Common myeloid progenitor, CD34-positive (primary cell): ENCODE measurements around the gene FLRT2. TPM values are rescaled to one million over a fixed set of nuclear protein-coding genes. Genes with fewer than 3 reads are reported as not detected.

Source experiments
- CTCF ChIA-PET: fragments of 350-600 bp; sonication (Branson Sonifier 250); formaldehyde crosslinking; loops from one replicate; lab custom pipeline; 2021; ENCODE audit warnings: antibody characterized with exemption; lab: Charles Lee
- POLR2A ChIA-PET: fragments of 350-600 bp; sonication (Branson Sonifier 250); formaldehyde crosslinking; loops from one replicate; lab custom pipeline; 2021; ENCODE audit warnings: antibody characterized with exemption; lab: Charles Lee
- DNase-seq, 3 donors: peaks; one replicate each; pipeline versions ENCODE4 v3.0.0 to v3.0.0-alpha.2; 2013
- H3K27ac ChIP-seq, 2 experiments: 1 replicate in 1 of 2; 2 replicates in 1 of 2; pipeline ENCODE4 v1.7.0; 2013; ENCODE audit warnings: inconsistent platforms in 2 of 2, low read length in 2 of 2, mild to moderate bottlenecking in 2 of 2, low read depth in 1 of 2, moderate library complexity in 1 of 2; ENCODE audit not compliant: severe bottlenecking in 2 of 2, insufficient read depth in 1 of 2, poor library complexity in 1 of 2
- H3K27me3 ChIP-seq, 5 experiments: replicated peaks in 2 of 5; 1 replicate in 3 of 5; 2 replicates in 2 of 5; pipeline versions ENCODE4 v1.6.1 to v1.7.0; 2013; ENCODE audit warnings: low read length in 4 of 5, mild to moderate bottlenecking in 2 of 5, moderate library complexity in 2 of 5, inconsistent platforms in 1 of 5; ENCODE audit not compliant: insufficient read depth in 5 of 5, control insufficient read depth in 4 of 5
- H3K36me3 ChIP-seq, 4 experiments: 1 replicate in 2 of 4; 2 replicates in 2 of 4; pipeline versions ENCODE4 v1.6.1 to v1.7.0; 2013; ENCODE audit warnings: low read length in 3 of 4, control low read depth in 1 of 4, mild to moderate bottlenecking in 1 of 4; ENCODE audit not compliant: control insufficient read depth in 4 of 4, insufficient read depth in 4 of 4
- H3K4me1 ChIP-seq, 4 experiments: 1 replicate in 3 of 4; 2 replicates in 1 of 4; pipeline versions ENCODE4 v1.6.1 to v1.7.1; 2013; ENCODE audit warnings: low read length in 3 of 4, mild to moderate bottlenecking in 3 of 4, control low read depth in 1 of 4, inconsistent platforms in 1 of 4, moderate library complexity in 1 of 4; ENCODE audit not compliant: control insufficient read depth in 4 of 4, insufficient read depth in 4 of 4; ENCODE audit errors: control extremely low read depth in 1 of 4
- H3K4me3 ChIP-seq, 7 experiments: 1 replicate in 4 of 7; 2 replicates in 3 of 7; pipeline versions ENCODE4 v1.5.1 to v1.7.0; 2013; ENCODE audit warnings: mild to moderate bottlenecking in 7 of 7, low read length in 6 of 7, moderate library complexity in 6 of 7, inconsistent platforms in 2 of 7, low read depth in 2 of 7, control low read depth in 1 of 7; ENCODE audit not compliant: insufficient read depth in 4 of 7, control insufficient read depth in 1 of 7; ENCODE audit errors: extremely low read depth in 1 of 7
- H3K9me3 ChIP-seq, 5 experiments: 1 replicate in 4 of 5; 2 replicates in 1 of 5; pipeline versions ENCODE4 v1.6.1 to v1.7.1; 2013; ENCODE audit warnings: low read length in 4 of 5, mild to moderate bottlenecking in 2 of 5, inconsistent platforms in 1 of 5, low read depth in 1 of 5, moderate library complexity in 1 of 5; ENCODE audit not compliant: control insufficient read depth in 4 of 5, insufficient read depth in 2 of 5; ENCODE audit errors: control extremely low read depth in 1 of 5
- whole genome bisulfite sequencing: methylation state at CpG from one replicate; pipeline ENCODE4 v1.1.5; 2013; ENCODE audit not compliant: insufficient coverage; 5-methylcytosine and 5-hydroxymethylcytosine counted together
- polyA plus RNA-seq: library from polyadenylated mRNA; unstranded; fragments of 120-200 nt; gene quantifications from one replicate; pipeline ENCODE4 v1.2.1, GENCODE V29; 2013

FLRT2 gene
- not detected for polyA plus RNA-seq

- under 1% methylated on average over 52 of the region's 57 CpGs for whole genome bisulfite sequencing
- H3K4me3 ChIP-seq: peak within 1 kb of the TSS in 6 of 7 experiments; percentile 42 to 74 (median 60)
- POLR2A ChIA-PET: no interaction called here
- H3K36me3 ChIP-seq: no peaks in the 10 kb centered on the region
- H3K27me3 ChIP-seq: peaks cover 5 to 65% (median 48%) of the 10 kb centered on the region in 5 experiments
- peaks cover 0 to 3% (median 0%) of the 10 kb centered on the region in 5 experiments for H3K9me3 ChIP-seq
- CTCF ChIA-PET: interaction anchor here (1.3 to 1.5 kb wide), 2 partner anchors 22 to 1455 kb away, joined by 3 read pairs; no protein-coding TSS in a partner anchor
- DNase-seq: peak in 2 of 3 donors; percentile 39 to 53
- peaks cover 10 to 70% (median 59%) of the 10 kb centered on the region in 4 experiments for H3K4me1 ChIP-seq
- no peak within 1 kb of the TSS for H3K27ac ChIP-seq
Measured at GRCh38 chr14:85529803-85530574, at the start of gene FLRT2. TSS of gene FLRT2 (plus strand) at chr14:85530144. CDS start at chr14:85621515, 91,371 bp downstream.

GRCh38 chr14:85481471-85481870 is 48.5 kb upstream of the FLRT2 start:
- ChIA-PET POLR2A (no interaction called here), CTCF (no interaction called here)
- Histone ChIP-seq H3K4me3 (no peak overlapping the region), H3K27ac (no peak overlapping the region), H3K9me3 (no peaks in the 10 kb centered on the region), H3K36me3 (no peaks in the 10 kb centered on the region), H3K27me3 (no peaks in the 10 kb centered on the region), H3K4me1 (peaks cover 0 to 4% (median 2%) of the 10 kb centered on the region in 4 experiments)
- 67% methylated on average over 1 of the region's 3 CpGs for WGBS
- DNase-seq: no peak

GRCh38 chr14:85482552-85482951 is 47.4 kb upstream of the FLRT2 start:
- DNase-seq: no peak
- CTCF ChIA-PET: no interaction called here
- H3K4me1 ChIP-seq: peaks cover 0 to 4% (median 2%) of the 10 kb centered on the region in 4 experiments
- no peaks in the 10 kb centered on the region for H3K9me3 ChIP-seq
- POLR2A ChIA-PET: no interaction called here
- 74% methylated on average over 3 of the region's 4 CpGs for WGBS
- no peaks in the 10 kb centered on the region for H3K27me3 ChIP-seq
- H3K4me3 ChIP-seq: no peak overlapping the region
- H3K36me3 ChIP-seq: no peaks in the 10 kb centered on the region
- no peak overlapping the region for H3K27ac ChIP-seq

GRCh38 chr14:85483037-85483436 is 46.9 kb upstream of the FLRT2 start:
- Histone ChIP-seq H3K27ac (no peak overlapping the region), H3K4me3 (no peak overlapping the region), H3K27me3 (no peaks in the 10 kb centered on the region), H3K36me3 (no peaks in the 10 kb centered on the region), H3K9me3 (no peaks in the 10 kb centered on the region), H3K4me1 (peaks cover 0 to 4% (median 2%) of the 10 kb centered on the region in 4 experiments)
- ChIA-PET POLR2A (no interaction called here), CTCF (no interaction called here)
- 100% methylated on average over 1 of the region's 2 CpGs for WGBS
- DNase-seq: no peak

- ChIA-PET POLR2A (no interaction called here), CTCF (no interaction called here)
- Histone ChIP-seq H3K36me3 (no peaks in the 10 kb centered on the region), H3K27ac (no peak overlapping the region), H3K27me3 (no peaks in the 10 kb centered on the region), H3K9me3 (no peaks in the 10 kb centered on the region), H3K4me3 (no peak overlapping the region), H3K4me1 (peaks cover 0 to 4% (median 2%) of the 10 kb centered on the region in 4 experiments)
- no peak for DNase-seq
Measured at GRCh38 chr14:85483652-85484051, 46.3 kb upstream of the FLRT2 start.

- Histone ChIP-seq H3K27ac (no peak overlapping the region), H3K9me3 (peaks cover 0 to 3% (median 0%) of the 10 kb centered on the region in 5 experiments), H3K36me3 (no peaks in the 10 kb centered on the region), H3K27me3 (no peaks in the 10 kb centered on the region), H3K4me1 (peaks cover 0 to 3% (median 0%) of the 10 kb centered on the region in 4 experiments), H3K4me3 (no peak overlapping the region)
- CTCF ChIA-PET: no interaction called here
- POLR2A ChIA-PET: no interaction called here
- WGBS: 100% methylated on average over 3 of the region's 4 CpGs
- no peak for DNase-seq
Measured at GRCh38 chr14:85487215-85487614, 42.7 kb upstream of the FLRT2 start.

- Histone ChIP-seq H3K4me3 (no peak overlapping the region), H3K27me3 (no peaks in the 10 kb centered on the region), H3K27ac (no peak overlapping the region), H3K9me3 (no peaks in the 10 kb centered on the region), H3K4me1 (no peaks in the 10 kb centered on the region), H3K36me3 (no peaks in the 10 kb centered on the region)
- no CpG with 5 or more reads among the region's 1 CpG for WGBS
- CTCF ChIA-PET: no interaction called here
- no peak for DNase-seq
- POLR2A ChIA-PET: no interaction called here
Measured at GRCh38 chr14:85501751-85502150, 28.2 kb upstream of the FLRT2 start.
